Ectodermal cell (in vitro differentiated cells): Measurements from ENCODE around the gene HDGF. TPM values are rescaled to one million over a fixed set of nuclear protein-coding genes. Genes with fewer than 3 reads are reported as not detected.
A peak's percentile ranks its signal among the peaks of the same experiment; 100 is the strongest.

Source experiments
- H3K27ac ChIP-seq: 2 replicates; pipeline ENCODE4 v1.7.0; 2013; ENCODE audit warnings: mild to moderate bottlenecking, low read depth, low read length; ENCODE audit not compliant: insufficient read depth, poor library complexity, severe bottlenecking
- H3K27me3 ChIP-seq: 2 replicates; pipeline ENCODE4 v1.7.0; 2013; ENCODE audit warnings: mild to moderate bottlenecking, low read length; ENCODE audit not compliant: insufficient read depth, control insufficient read depth, poor library complexity, severe bottlenecking
- H3K36me3 ChIP-seq: one replicate; pipeline ENCODE4 v1.7.0; 2013; ENCODE audit warnings: low read length; ENCODE audit not compliant: control insufficient read depth, insufficient read depth
- H3K4me1 ChIP-seq: one replicate; pipeline ENCODE4 v1.7.0; 2013; ENCODE audit warnings: low read length; ENCODE audit not compliant: control insufficient read depth, insufficient read depth
- H3K4me3 ChIP-seq: 2 replicates; pipeline ENCODE4 v1.7.0; 2013; ENCODE audit warnings: low read depth, low read length, control low read depth; ENCODE audit not compliant: insufficient read depth
- H3K9me3 ChIP-seq: 2 replicates; pipeline ENCODE4 v1.7.0; 2013; ENCODE audit warnings: mild to moderate bottlenecking, low read length, moderate library complexity; ENCODE audit not compliant: control insufficient read depth
- whole genome bisulfite sequencing, 2 experiments: methylation state at CpG; one replicate each; pipeline ENCODE4 v1.1.7; 2013; ENCODE audit warnings: missing lambda C conversion rate in 2 of 2; 5-methylcytosine and 5-hydroxymethylcytosine counted together
- polyA plus RNA-seq, 4 experiments: library from polyadenylated mRNA; stranded (reverse); fragments of 50-300 nt; gene quantifications; one replicate each; pipeline ENCODE4 v1.2.3, GENCODE V29; 2013

The HDGF gene
- polyA plus RNA-seq (2013, experiment 1 of 4) = 528 TPM
- polyA plus RNA-seq (2013, experiment 2 of 4) = 490 TPM
- 359 TPM for polyA plus RNA-seq (2013, experiment 3 of 4)
- polyA plus RNA-seq (2013, experiment 4 of 4) = 394 TPM

DNA sequence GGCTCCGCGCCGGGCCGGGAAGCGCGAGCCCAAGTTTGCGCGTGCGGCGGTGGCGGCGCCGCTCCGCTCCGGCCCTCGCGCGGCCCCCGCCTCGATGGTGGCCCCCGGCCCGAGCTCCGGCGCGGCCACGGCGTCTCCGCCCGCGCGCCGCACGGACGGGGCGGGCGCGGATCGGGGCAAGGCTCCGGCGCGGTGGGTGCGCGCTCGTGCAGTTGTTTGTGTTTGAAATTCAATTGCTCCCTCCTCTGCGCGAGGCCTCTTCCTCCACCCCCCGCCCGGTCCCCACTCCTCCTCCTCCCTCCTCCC, at the start of gene HDGF:
TSS of gene HDGF (minus strand) at position 225 of the 306 bp plus-strand sequence. CDS start 246 bp downstream, outside the sequence.
- Histone ChIP-seq H3K4me1 (peaks cover 33% of the 10 kb centered on the region), H3K4me3 (peak within 1 kb of the TSS; percentile 72), H3K27me3 (no peaks in the 10 kb centered on the region), H3K9me3 (no peaks in the 10 kb centered on the region), H3K27ac (peak within 1 kb of the TSS; percentile 79), H3K36me3 (no peaks in the 10 kb centered on the region)
- WGBS, 2 experiments = 0% methylated on average over 47 to 48 of the region's 48 CpGs

DNA sequence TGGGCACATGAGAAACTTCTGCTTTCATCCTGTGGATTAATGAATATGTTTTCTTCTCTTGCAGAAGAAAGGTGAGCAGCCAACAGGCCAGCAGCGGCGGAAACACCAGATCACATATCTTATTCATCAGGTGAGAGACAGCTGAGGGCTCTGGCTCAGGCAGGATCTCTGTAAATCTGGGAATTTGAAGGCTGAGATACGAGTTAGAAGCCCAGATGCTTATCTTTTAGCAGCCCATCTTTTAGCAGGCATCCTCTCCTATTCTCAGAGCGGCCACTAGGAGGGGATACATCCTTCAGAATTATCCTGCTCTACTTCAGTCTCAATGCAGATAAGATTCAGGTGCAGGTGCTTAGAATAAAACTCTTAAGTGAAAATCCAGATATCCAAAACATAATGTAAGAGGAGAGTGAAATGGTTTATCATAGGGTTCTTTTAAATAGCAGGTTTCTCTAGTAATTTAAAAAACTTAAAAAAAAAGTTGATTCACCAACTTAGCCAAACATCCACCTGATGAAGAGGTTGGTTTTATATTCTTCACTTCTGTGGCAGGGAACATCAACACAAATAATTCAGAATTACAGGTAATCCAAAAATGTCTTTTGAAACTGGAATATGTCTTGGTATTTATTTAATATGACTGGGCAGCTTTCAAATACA, 45.9 kb upstream of the HDGF start:
- no peaks in the 10 kb centered on the region for H3K4me1 ChIP-seq
- H3K9me3 ChIP-seq = no peaks in the 10 kb centered on the region
- H3K36me3 ChIP-seq = peaks cover 60% of the 10 kb centered on the region
- WGBS, 2 experiments = 43 to 58% methylated on average over 3 to 4 of the region's 4 CpGs
- no peak overlapping the region for H3K4me3 ChIP-seq
- H3K27ac ChIP-seq = no peak overlapping the region
- H3K27me3 ChIP-seq = no peaks in the 10 kb centered on the region

DNA sequence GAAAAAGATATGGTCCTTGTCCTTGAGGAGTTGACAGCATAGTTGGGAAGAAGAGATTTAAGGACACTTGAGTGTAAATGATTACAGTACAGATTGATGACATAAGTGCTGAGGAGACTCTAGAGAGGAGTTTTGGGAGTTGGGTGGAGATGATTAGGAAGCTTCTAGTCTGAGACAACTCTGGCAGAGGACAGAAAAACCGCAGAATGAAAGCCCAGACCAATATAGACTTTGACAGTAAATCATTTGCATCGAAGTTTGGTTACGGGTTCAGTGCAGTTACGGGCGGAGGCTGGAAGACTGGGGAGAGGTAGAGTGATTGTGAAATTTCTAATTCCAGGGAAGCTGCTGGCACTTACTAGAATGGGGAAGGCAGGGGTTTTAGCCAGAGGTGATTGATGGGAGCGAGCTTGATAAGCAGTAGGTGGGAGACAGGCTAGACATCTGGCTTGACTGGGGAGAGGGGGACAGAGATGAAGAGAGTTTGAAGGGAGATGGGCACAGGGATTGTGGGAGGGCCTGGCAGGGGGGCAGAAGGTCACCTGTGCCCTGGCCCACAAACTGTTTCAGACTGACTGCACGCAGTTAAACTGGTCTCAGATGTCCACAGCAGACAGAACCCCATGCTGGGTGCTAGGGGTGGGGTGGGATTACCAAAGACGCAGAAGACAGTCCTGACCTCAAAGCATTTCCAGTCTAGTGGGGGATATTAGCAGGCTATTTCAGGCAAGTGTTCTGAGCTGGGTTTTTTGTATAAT, 45.0 kb upstream of the HDGF start:
- Histone ChIP-seq H3K27ac (no peak overlapping the region), H3K9me3 (no peaks in the 10 kb centered on the region), H3K4me1 (no peaks in the 10 kb centered on the region), H3K27me3 (no peaks in the 10 kb centered on the region), H3K4me3 (no peak overlapping the region), H3K36me3 (peaks cover 68% of the 10 kb centered on the region)
- 95 to 97% methylated on average over 8 of the region's 8 CpGs for WGBS, 2 experiments

DNA sequence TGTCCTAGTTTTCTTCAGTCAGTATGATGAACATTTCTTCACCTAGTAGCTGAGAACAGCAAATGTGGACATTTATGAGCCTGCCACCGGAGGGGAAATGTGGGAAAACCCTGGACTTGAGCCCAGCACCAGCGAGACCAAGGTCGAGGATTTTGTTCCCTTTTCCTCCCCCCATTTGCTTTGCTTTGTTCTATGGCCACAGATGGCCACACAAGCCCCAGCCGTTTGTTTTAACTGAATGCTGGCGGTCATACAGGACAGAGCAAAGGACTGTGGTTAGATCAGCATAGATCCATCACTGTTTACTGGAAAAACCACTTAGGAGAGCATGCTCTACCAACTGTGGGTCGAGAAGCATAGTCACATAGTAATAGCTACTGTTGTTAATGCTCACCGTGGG, 44.3 kb upstream of the HDGF start:
- WGBS, 2 experiments = 80 to 81% methylated on average over 7 of the region's 7 CpGs
- Histone ChIP-seq H3K9me3 (no peaks in the 10 kb centered on the region), H3K4me3 (no peak overlapping the region), H3K4me1 (no peaks in the 10 kb centered on the region), H3K27me3 (no peaks in the 10 kb centered on the region), H3K36me3 (peaks cover 74% of the 10 kb centered on the region), H3K27ac (no peak overlapping the region)

DNA sequence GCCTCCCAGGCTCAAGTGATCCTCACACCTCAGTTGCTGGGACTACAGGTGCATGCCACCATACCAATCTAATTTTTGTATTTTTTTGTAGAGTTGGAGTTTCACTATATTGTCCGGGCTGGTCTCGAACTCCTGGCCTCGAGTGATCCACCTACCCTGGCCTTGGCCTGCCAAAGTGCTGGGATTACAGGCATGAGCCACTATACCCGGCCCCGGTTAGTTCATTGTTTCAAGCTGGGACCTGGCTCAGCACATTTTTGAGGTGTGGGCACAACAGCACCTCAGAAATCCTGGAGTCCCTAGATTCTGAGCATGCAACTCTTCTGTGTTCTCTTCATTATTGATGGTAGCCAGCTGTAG, 43.9 kb upstream of the HDGF start:
- Histone ChIP-seq H3K27me3 (no peaks in the 10 kb centered on the region), H3K9me3 (no peaks in the 10 kb centered on the region), H3K27ac (no peak overlapping the region), H3K36me3 (peaks cover 70% of the 10 kb centered on the region), H3K4me3 (no peak overlapping the region), H3K4me1 (no peaks in the 10 kb centered on the region)
- whole genome bisulfite sequencing, 2 experiments = 91 to 96% methylated on average over 5 of the region's 5 CpGs

DNA sequence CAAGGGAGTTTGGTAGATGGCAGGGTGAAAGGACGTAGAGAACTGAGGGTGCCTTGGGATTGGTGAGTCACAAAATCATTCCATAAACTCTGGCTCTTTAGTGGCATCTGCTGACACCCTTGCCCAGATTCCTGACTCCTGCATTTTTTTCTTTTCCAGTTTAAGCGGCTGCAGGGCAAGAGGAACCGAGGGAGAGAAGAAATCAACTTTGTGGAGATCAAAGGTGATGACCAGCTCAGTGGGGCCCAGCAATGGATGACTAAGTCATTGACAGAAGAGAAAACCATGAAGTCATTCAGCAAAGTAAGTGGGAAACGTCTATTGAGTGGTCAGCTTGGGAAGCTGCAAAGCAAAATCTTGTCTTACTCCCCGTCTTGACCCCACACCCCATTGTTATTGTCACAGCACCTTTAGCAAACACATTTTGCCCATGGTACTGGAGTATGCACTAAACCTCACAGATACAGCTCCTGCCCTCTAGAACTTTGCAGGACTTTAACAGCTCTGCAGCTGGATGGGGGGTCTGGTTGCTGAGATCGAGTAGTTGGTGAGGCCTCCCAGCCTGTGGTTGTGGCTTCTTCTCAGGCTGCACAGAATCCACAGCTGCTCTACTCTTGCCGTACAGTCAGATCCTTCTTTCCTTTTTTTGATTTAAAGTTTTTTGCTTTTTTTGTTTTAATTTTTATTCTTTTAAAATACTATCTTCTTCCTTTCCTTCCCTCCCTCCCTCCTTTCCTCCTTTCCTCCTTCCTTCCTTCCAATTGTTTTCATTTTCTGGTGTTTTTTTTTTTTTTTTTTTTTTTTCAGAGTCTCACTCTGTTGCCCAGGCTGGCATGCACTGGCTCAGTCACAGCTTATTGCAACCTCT, 43.3 kb upstream of the HDGF start:
- Histone ChIP-seq H3K9me3 (no peaks in the 10 kb centered on the region), H3K36me3 (peaks cover 65% of the 10 kb centered on the region), H3K4me3 (no peak overlapping the region), H3K27me3 (no peaks in the 10 kb centered on the region), H3K27ac (no peak overlapping the region), H3K4me1 (no peaks in the 10 kb centered on the region)
- WGBS, 2 experiments = 95 to 96% methylated on average over 6 of the region's 7 CpGs

DNA sequence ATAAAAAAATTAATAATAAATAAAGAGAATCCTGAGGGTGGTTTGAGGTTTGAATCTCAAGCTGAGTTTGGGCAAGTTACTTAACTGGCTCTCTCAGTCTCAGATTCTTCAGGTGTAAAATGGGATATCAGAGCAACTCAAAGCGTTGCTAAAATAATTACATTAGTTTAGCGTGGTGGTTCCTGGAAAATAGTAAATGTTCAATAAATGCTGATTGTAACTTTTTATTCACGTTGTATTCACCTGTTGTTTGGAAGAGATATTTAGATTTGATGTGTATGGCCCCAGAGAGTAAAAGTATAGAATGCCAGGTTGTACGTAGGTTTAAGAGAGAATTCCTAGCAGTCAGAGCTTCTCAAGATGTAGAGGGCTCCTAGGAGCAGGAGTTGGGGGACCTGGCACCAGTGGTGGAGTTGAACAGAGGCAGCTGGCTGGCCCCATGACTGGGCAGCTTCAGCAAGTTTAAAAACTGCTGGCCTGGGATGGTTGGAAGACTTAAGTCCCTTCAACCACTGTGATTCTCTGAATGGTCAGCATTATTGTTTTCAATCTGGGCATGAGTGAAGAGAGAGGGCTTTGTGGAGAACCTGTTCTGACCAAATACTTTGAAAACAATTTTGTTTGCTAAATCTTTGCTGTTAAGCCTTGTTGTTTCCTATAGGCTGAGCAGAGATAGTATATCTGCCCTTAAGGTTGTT, 38.3 kb upstream of the HDGF start:
- Histone ChIP-seq H3K27ac (no peak overlapping the region), H3K4me1 (no peaks in the 10 kb centered on the region), H3K36me3 (peaks cover 51% of the 10 kb centered on the region), H3K27me3 (no peaks in the 10 kb centered on the region), H3K9me3 (no peaks in the 10 kb centered on the region), H3K4me3 (no peak overlapping the region)
- 96 to 98% methylated on average over 4 of the region's 4 CpGs for WGBS, 2 experiments

DNA sequence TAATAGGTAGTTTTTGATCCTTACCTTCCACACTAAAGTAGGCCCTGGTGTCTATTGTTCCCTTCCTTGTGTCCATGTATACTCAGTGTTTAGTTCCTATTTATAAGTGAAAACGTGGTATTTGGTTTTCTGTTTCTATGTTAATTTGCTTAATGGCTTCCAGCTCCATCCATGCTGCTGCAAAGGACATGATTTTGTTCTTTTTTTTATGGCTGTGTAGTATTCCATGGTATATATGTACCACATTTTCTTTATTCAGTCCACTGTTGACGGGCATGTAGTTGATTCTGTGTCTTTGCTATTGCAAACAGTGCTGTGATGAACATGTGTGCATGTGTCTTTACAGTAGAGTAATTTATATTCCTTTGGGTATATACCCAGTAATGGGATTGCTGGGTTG, 36.7 kb upstream of the HDGF start:
- peaks cover 48% of the 10 kb centered on the region for H3K36me3 ChIP-seq

DNA sequence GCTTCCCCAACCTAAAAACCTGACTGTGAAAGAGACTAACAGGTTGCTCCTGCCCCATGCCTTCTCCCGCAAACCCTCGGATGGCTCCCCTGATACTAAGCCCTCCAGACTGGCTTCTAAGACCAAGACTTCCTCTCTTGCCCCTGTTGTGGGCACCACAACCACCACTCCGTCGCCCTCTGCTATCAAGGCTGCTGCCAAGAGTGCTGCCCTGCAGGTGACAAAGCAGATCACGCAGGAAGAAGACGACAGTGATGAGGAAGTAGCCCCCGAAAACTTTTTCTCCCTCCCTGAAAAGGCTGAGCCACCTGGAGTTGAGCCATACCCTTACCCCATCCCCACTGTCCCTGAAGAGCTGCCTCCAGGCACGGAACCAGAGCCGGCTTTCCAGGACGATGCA, 35.2 kb upstream of the HDGF start:
- Histone ChIP-seq H3K36me3 (peaks cover 38% of the 10 kb centered on the region), H3K27me3 (no peaks in the 10 kb centered on the region), H3K4me1 (no peaks in the 10 kb centered on the region), H3K9me3 (no peaks in the 10 kb centered on the region), H3K27ac (no peak overlapping the region), H3K4me3 (no peak overlapping the region)
- WGBS, 2 experiments = 96 to 97% methylated on average over 10 of the region's 10 CpGs

More for the DNA sequence above, 36.7 kb upstream of the HDGF start:
- WGBS, 2 experiments = 86 to 96% methylated on average over 2 of the region's 2 CpGs
- Histone ChIP-seq H3K27ac (no peak overlapping the region), H3K4me1 (no peaks in the 10 kb centered on the region), H3K27me3 (no peaks in the 10 kb centered on the region), H3K4me3 (no peak overlapping the region), H3K9me3 (no peaks in the 10 kb centered on the region)
